ENCODE results near the gene SLC9C2. TPM values are rescaled to one million over a fixed set of nuclear protein-coding genes. Genes with fewer than 3 reads are reported as not detected.

Gene SLC9C2
- total RNA-seq, 2 experiments from 2014 or later, result not detected

DNA sequence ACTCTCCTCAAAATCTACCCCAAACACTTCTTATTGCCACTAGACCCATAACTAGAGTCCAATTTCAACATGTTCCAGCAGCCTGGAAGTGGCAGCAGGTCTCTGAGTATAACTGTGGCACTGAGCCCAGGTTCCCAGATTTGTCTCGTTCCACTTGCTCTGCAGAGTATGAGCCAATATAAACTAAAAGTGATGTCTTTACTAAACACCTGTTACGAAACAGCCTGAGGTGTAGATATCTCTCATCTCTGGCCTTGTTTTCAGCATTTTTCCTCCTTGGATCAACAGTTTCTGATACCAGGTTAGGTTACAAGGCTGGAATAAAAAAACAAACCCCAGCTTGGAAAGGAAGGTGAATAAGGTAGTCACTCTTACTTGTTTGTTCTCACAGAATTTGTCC lies 150.9 kb downstream of the SLC9C2 start:
- ChIA-PET POLR2A (no interaction called here), CTCF (interaction anchor here (1.1 kb wide), 1 partner anchor 16 kb away, joined by 3 read pairs; no protein-coding TSS in a partner anchor)
- intact Hi-C loops (cut with micrococcal nuclease), result no loop called here
- Mint-ChIP-seq H3K4me1 (ENCODE audit: low read depth) (peaks cover 22% of the 10 kb centered on the region), H3K4me3 (no peak overlapping the region), H3K27ac (no peak overlapping the region), H3K36me3 (peaks cover 31% of the 10 kb centered on the region), H3K27me3 (no peaks in the 10 kb centered on the region), H3K9me3 (peaks cover 3% of the 10 kb centered on the region)
- no peak for DNase-seq

Other genes with a start within 250 kb of the SLC9C2 start
- gene PRDX6, start 125.7 kb downstream of the SLC9C2 start, total RNA-seq, result 100 to 1,000 TPM; 129 to 136 TPM
- not detected for gene TEX50, start 32.3 kb upstream of the SLC9C2 start, total RNA-seq
- not detected for gene ANKRD45, start 66.8 kb upstream of the SLC9C2 start, total RNA-seq
- 10 to 100 TPM; 12.9 to 14.9 TPM for gene KLHL20, start 111.9 kb upstream of the SLC9C2 start, total RNA-seq
- 10 to 100 TPM; 43.1 to 43.6 TPM for gene DARS2, start 221.6 kb upstream of the SLC9C2 start, total RNA-seq
- gene CENPL, start 221.8 kb upstream of the SLC9C2 start, total RNA-seq, result 10 to 100 TPM; 24.5 to 26.3 TPM

Measured in activated CD4-positive, alpha-beta memory T cell treated with anti-CD3 and anti-CD28 coated beads for 36 hours (primary cell).